Sigmoid colon (tissue), 7 donors: ENCODE data around the gene ADAMTS2. TPM values are rescaled to one million over a fixed set of nuclear protein-coding genes. Genes with fewer than 3 reads are reported as not detected.

Source experiments
- DNase-seq: peaks from one replicate; pipeline ENCODE4 v3.0.0-alpha.2; 2019
- H3K27ac ChIP-seq, 4 donors: fragments of 200-600 bp; sonication (generic); one replicate each; pipeline ENCODE4 v1.5.1; 2016 to 2019; ENCODE audit warnings: mild to moderate bottlenecking in 1 of 4
- H3K27me3 ChIP-seq, 3 donors: fragments of 200-600 bp; sonication (generic); one replicate each; pipeline ENCODE4 v1.5.1; 2019; ENCODE audit warnings: mild to moderate bottlenecking in 1 of 3
- H3K36me3 ChIP-seq, 4 donors: fragments of 200-600 bp; sonication (generic); one replicate each; pipeline ENCODE4 v1.5.1; 2016 to 2019
- H3K4me1 ChIP-seq, 4 donors: fragments of 200-600 bp; sonication (generic); one replicate each; pipeline ENCODE4 v1.5.1; 2017 to 2019
- H3K4me3 ChIP-seq, 4 donors: fragments of 200-600 bp; sonication (generic); one replicate each; pipeline ENCODE4 v1.5.1; 2017 to 2019; ENCODE audit warnings: mild to moderate bottlenecking in 2 of 4, moderate library complexity in 1 of 4
- H3K9me3 ChIP-seq, 4 donors: fragments of 200-600 bp in 3 of 4; sonication (generic) in 3 of 4; one replicate each; pipeline versions ENCODE4 v1.5.1 to v1.6.1; 2013 to 2019
- EP300 ChIP-seq, 4 donors: sonication (generic); formaldehyde crosslinking; IDR thresholded peaks; one replicate each; pipeline ENCODE4 v1.6.1; 2017; ENCODE audit warnings: antibody characterized with exemption in 4 of 4
- POLR2A ChIP-seq, 2 donors: fragments of 450-650 bp; IDR thresholded peaks; one replicate each; pipeline ENCODE4 v1.6.1; 2016; ENCODE audit warnings: antibody characterized with exemption in 2 of 2, mild to moderate bottlenecking in 2 of 2, moderate library complexity in 2 of 2
- POLR2AphosphoS5 ChIP-seq, 4 donors: sonication (generic); formaldehyde crosslinking; IDR thresholded peaks; one replicate each; pipeline ENCODE4 v1.6.1; 2017; ENCODE audit warnings: antibody characterized with exemption in 4 of 4
- WGBS, 2 donors: extraction: QIAGEN DNeasy Blood & Tissue Kit; methylation state at CpG; one replicate each; pipeline ENCODE4 v1.1.7; 2013; 5-methylcytosine and 5-hydroxymethylcytosine counted together
- intact Hi-C: fragments of 100-400 bp; cut with DNase I; formaldehyde crosslinking; loops from one replicate; pipeline ENCODE4 v1.15.1; 2023
- polyA plus RNA-seq, 3 donors: library from polyadenylated mRNA; stranded (reverse); fragments of 200-250 nt; gene quantifications; one replicate each; pipeline ENCODE4 v1.2.3, GENCODE V29; 2013
- total RNA-seq, 4 donors: library from RNA; depleted of rRNA; stranded (reverse); fragments of >200 nt; gene quantifications; one replicate each; pipeline ENCODE4 v1.1.0, GENCODE V29; 2016
- TF ChIP-seq, protein P1 (sequence below), 4 experiments: fragments of 450-650 bp in 3 of 4; fragments of 200-600 bp in 1 of 4; IDR thresholded peaks; one replicate each; pipeline ENCODE4 v1.5.1; 2016 to 2019; ENCODE audit warnings: antibody characterized with exemption in 4 of 4, mild to moderate bottlenecking in 3 of 4, moderate library complexity in 2 of 4
- donor health status: healthy with polysubstance abuse.
- donor health status: Bipolar disorder and iron deficiency.
- donor health status: healthy.

ADAMTS2 gene
- total and polyA plus RNA-seq, 7 donors, result 0.69 to 33.2 (median 9.2) TPM

GRCh38 chr5:179261301-179262125 lies 83.7 kb downstream of the ADAMTS2 start:
- WGBS, 2 donors, result 64 to 68% methylated on average over 21 of the region's 21 CpGs
- Histone ChIP-seq H3K9me3 (no peaks in the 10 kb centered on the region), H3K36me3 (no peaks in the 10 kb centered on the region), H3K4me3 (no peak overlapping the region), H3K27ac (no peak overlapping the region), H3K27me3 (no peaks in the 10 kb centered on the region), H3K4me1 (peaks cover 0 to 42% (median 31%) of the 10 kb centered on the region in 4 donors)
- TF ChIP-seq, protein P1, sequence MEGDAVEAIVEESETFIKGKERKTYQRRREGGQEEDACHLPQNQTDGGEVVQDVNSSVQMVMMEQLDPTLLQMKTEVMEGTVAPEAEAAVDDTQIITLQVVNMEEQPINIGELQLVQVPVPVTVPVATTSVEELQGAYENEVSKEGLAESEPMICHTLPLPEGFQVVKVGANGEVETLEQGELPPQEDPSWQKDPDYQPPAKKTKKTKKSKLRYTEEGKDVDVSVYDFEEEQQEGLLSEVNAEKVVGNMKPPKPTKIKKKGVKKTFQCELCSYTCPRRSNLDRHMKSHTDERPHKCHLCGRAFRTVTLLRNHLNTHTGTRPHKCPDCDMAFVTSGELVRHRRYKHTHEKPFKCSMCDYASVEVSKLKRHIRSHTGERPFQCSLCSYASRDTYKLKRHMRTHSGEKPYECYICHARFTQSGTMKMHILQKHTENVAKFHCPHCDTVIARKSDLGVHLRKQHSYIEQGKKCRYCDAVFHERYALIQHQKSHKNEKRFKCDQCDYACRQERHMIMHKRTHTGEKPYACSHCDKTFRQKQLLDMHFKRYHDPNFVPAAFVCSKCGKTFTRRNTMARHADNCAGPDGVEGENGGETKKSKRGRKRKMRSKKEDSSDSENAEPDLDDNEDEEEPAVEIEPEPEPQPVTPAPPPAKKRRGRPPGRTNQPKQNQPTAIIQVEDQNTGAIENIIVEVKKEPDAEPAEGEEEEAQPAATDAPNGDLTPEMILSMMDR (IDR thresholded peaks at IDR 0.05), result no peak
- no peak for TF ChIP-seq POLR2A (IDR thresholded peaks at IDR 0.05)
- intact Hi-C loops, result no loop called here
- peak; percentile 60 for DNase-seq

DNA sequence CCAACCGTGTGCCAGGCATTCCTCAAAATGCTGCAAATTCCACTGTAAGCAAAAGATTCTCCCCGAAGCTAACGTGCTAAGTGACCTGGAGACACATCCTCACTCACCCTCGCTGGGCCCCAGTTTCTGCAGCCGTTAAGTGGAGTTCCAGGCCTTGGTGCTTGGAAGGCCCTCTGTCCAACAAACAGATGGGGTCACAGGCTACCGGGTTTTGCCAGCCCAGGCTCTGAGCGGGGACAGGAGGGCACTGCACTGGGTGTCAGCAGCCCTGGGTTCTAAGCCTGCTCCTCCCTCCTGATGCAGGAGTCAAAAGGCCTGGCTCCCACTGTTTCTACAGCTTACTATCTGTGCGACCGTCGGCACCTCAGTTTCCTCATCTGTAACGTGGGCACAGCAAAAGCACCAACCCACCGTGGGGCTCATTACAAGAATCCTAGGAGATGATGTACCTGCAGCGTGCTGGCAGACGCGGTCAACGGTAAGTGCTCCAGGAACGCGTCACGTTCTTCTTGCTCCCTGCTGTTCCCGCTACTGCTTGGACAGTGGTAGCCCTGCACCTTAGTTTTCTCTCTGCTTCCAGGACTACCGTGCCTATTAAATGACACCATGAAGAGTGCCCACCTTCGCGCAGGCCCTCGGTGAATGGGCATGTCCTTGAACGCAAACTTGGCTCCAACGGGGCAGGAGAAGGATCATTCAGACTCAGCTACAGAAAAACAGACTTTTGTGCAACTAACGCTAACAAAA lies 84.8 kb downstream of the ADAMTS2 start:
- no peak for TF ChIP-seq POLR2AphosphoS5 (IDR thresholded peaks at IDR 0.05)
- H3K27me3 ChIP-seq, result no peaks in the 10 kb centered on the region
- no peaks in the 10 kb centered on the region for H3K36me3 ChIP-seq
- no peak overlapping the region for H3K4me3 ChIP-seq
- DNase-seq, result no peak
- intact Hi-C loops, result no loop called here
- 88 to 90% methylated on average over 27 of the region's 27 CpGs for WGBS, 2 donors
- peaks cover 0 to 34% (median 22%) of the 10 kb centered on the region in 4 donors for H3K4me1 ChIP-seq
- no peak overlapping the region for H3K27ac ChIP-seq
- H3K9me3 ChIP-seq, result no peaks in the 10 kb centered on the region

- no peaks in the 10 kb centered on the region for H3K9me3 ChIP-seq
- intact Hi-C loops, result no loop called here
- H3K27me3 ChIP-seq, result no peaks in the 10 kb centered on the region
- DNase-seq, result peak; percentile 61
- H3K4me3 ChIP-seq, result no peak overlapping the region
- no peaks in the 10 kb centered on the region for H3K36me3 ChIP-seq
- TF ChIP-seq, protein P1 (IDR thresholded peaks at IDR 0.05), result no peak
- no peak for TF ChIP-seq POLR2A (IDR thresholded peaks at IDR 0.05)
- no peak for TF ChIP-seq EP300 (IDR thresholded peaks at IDR 0.05)
- no peak overlapping the region for H3K27ac ChIP-seq
- 82 to 89% methylated on average over 13 of the region's 13 CpGs for WGBS, 2 donors
- H3K4me1 ChIP-seq, result peaks cover 0 to 28% (median 15%) of the 10 kb centered on the region in 4 donors
Measured at GRCh38 chr5:179259731-179260323, 85.4 kb downstream of the ADAMTS2 start.

DNA sequence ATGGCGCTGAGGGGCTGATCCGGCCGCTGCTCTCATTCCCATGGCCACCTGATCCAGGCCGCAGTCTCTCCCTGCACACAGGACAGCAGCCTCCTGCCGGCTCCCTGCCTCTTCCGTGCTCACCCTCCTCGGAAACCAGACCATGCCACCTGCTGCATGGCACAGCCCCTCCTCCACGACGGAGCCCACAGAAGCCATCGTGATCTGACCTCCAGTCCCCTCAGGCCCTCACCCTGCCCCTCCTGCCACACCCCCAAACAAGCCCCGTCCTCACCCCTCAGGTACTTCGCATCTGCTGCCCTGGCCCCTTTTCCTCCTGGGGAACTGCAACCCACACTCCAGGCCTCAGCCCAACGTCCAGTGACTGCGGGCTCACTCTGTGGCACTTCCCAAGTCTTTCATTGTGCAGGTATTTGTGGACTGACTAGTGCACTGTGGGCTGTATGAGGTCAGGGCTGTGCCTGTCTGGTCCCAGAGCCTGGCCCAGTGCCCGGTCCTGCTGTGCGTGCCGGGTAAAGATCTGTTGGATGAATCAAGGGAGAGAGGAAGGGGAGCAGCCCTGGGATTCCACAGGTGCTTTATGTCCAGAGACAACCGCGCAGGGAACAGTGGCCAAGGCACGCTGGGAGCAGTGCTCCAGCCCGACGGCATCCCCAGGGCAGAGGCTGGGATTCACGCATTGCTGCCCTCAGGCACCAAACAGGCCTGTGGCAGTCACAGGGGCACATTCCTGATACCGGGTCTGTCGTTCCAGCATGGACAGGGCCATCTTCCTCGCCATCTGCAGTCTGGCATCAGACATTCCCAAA lies 86.1 kb downstream of the ADAMTS2 start:
- Histone ChIP-seq H3K27ac (peak overlapping the region in 2 of 4 donors; percentile 19 to 36), H3K36me3 (no peaks in the 10 kb centered on the region), H3K4me3 (no peak overlapping the region), H3K4me1 (peaks cover 0 to 23% (median 11%) of the 10 kb centered on the region in 4 donors), H3K27me3 (no peaks in the 10 kb centered on the region), H3K9me3 (no peaks in the 10 kb centered on the region)
- 83 to 85% methylated on average over 26 of the region's 26 CpGs for WGBS, 2 donors
- TF ChIP-seq, protein P1 (IDR thresholded peaks at IDR 0.05), result no peak
- TF ChIP-seq EP300 (IDR thresholded peaks at IDR 0.05), result no peak
- TF ChIP-seq POLR2A (IDR thresholded peaks at IDR 0.05), result no peak
- no peak for TF ChIP-seq POLR2AphosphoS5 (IDR thresholded peaks at IDR 0.05)
- intact Hi-C loops, result no loop called here
- peak; percentile 76 for DNase-seq
